Type B pancreatic cell (in vitro differentiated cells): ENCODE data around the gene EIF4ENIF1. TPM values are rescaled to one million over a fixed set of nuclear protein-coding genes. Genes with fewer than 3 reads are reported as not detected.

Experiments used
- DNase-seq: peaks from one replicate; pipeline ENCODE4 v3.0.0; 2021; ENCODE audit warnings: mixed read lengths; ENCODE audit not compliant: unreplicated experiment; ENCODE audit errors: extremely low spot score
- H3K27ac Mint-ChIP-seq: 2 replicates; pipeline ENCODE4 v1.8.0; 2021; ENCODE audit warnings: mild to moderate bottlenecking, mixed read lengths
- H3K27me3 Mint-ChIP-seq: 2 replicates; pipeline ENCODE4 v1.8.0; 2021; ENCODE audit warnings: mixed read lengths
- H3K36me3 Mint-ChIP-seq: 2 replicates; pipeline ENCODE4 v1.8.0; 2021; ENCODE audit warnings: mixed read lengths
- H3K4me1 Mint-ChIP-seq: one replicate; pipeline ENCODE4 v1.8.0; 2021; ENCODE audit warnings: mixed read lengths; ENCODE audit not compliant: unreplicated experiment
- H3K4me3 Mint-ChIP-seq: 2 replicates; pipeline ENCODE4 v1.8.0; 2021; ENCODE audit warnings: mild to moderate bottlenecking, mixed read lengths
- H3K9me3 Mint-ChIP-seq: 2 replicates; pipeline ENCODE4 v1.8.0; 2021; ENCODE audit warnings: mixed read lengths
- total RNA-seq: library from RNA; stranded (reverse); gene quantifications from 2 replicates; pipeline ENCODE4 v1.2.1, GENCODE V29; 2021; ENCODE audit warnings: low replicate concordance
- TF ChIP-seq, protein P1 (sequence below): fragments of 200-600 bp; sonication (generic); conservative IDR thresholded peaks from 2 replicates; pipeline ENCODE4 v1.5.0; 2021; ENCODE audit warnings: antibody characterized with exemption, mild to moderate bottlenecking

EIF4ENIF1 gene
- total RNA-seq, 1 donor from 2014 or later: 42.6 TPM

DNA sequence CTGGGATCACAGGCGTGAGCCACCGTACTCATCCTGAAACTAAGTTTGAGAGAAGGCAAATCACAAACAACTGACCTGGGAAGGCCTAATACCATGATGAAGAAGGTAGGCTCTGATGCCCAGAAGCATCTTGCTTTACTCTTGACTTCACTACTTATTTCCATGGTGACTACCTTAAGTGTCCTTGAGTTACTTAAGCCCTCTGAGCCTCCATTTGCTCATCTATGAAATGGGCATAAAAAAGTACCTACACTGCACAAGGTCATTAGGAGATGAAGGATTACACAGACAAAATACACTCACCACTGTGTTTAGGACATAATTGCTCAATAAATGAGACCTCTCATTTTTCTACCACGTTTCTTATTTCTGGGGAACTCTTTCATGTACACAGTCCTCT, 27.9 kb downstream of the EIF4ENIF1 start:
- Mint-ChIP-seq H3K4me1 (no peaks in the 10 kb centered on the region), H3K27ac (no peak overlapping the region), H3K4me3 (no peak overlapping the region), H3K27me3 (no peaks in the 10 kb centered on the region), H3K36me3 (peaks cover 32% of the 10 kb centered on the region), H3K9me3 (no peaks in the 10 kb centered on the region)
- no peak for DNase-seq
- TF ChIP-seq, protein P1, sequence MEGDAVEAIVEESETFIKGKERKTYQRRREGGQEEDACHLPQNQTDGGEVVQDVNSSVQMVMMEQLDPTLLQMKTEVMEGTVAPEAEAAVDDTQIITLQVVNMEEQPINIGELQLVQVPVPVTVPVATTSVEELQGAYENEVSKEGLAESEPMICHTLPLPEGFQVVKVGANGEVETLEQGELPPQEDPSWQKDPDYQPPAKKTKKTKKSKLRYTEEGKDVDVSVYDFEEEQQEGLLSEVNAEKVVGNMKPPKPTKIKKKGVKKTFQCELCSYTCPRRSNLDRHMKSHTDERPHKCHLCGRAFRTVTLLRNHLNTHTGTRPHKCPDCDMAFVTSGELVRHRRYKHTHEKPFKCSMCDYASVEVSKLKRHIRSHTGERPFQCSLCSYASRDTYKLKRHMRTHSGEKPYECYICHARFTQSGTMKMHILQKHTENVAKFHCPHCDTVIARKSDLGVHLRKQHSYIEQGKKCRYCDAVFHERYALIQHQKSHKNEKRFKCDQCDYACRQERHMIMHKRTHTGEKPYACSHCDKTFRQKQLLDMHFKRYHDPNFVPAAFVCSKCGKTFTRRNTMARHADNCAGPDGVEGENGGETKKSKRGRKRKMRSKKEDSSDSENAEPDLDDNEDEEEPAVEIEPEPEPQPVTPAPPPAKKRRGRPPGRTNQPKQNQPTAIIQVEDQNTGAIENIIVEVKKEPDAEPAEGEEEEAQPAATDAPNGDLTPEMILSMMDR: no peak

DNA sequence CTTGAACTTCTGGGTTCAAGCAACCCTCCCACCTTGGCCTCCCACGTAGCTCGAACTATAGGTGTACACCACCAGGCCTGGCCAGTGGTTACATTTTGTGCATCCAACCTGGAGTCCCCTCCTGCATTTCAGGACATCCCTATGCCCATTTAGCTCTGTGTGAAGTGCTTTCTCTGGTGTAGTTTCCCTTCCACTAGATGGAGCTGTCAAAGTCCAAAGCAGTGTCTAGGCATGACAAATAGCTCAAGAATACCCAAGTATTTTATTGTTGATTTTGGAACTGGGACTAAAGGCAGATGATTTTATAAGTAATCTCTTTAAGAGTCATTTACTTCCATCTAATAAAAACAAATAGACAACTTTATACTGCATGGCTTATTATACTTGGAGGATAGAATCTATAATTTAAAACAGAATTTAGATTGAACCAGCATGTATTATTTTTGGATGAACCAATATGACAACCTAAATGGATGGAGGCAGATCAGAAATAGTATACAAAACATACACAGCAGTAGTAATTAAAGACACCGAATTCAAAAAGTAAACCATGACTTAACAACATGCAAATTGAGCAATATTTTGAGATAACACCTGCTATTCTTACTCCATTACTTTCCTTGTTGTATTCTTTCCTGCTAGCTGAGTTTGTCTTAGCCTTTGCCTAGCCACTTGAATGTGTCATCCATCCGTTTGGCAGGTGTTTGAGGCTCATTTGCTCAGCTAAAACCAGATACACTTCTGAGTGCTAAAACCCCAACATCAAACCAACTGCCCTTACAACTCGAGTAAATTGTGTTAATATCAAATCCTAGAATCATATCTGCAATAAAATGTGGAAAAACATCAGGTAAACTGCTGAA, 37.7 kb downstream of the EIF4ENIF1 start:
- Mint-ChIP-seq H3K36me3 (peaks cover 10% of the 10 kb centered on the region), H3K9me3 (no peaks in the 10 kb centered on the region), H3K4me3 (no peak overlapping the region), H3K27ac (peak overlapping the region; percentile 70), H3K27me3 (no peaks in the 10 kb centered on the region), H3K4me1 (no peaks in the 10 kb centered on the region)
- no peak for DNase-seq
- TF ChIP-seq, protein P1: peak; percentile 59

DNA sequence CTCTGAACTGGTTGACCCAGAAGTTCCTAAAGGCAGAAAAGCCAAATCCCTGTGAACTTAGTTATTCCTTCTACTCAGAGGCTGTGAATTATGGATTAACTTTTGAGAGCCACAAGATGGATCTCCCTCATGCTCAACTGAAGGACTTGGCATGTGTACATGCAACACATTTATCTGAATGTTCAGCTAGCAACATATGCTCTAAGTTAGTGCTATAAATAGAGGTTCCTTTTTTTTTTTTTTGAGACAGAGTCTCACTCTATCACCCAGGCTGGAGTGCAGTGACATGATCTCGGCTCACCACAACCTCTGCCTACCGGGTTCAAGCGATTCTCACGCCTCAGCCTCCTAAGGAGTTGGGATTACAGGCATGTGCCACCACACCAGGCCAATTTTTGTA, 40.1 kb downstream of the EIF4ENIF1 start:
- H3K36me3 Mint-ChIP-seq: peaks cover 10% of the 10 kb centered on the region
- TF ChIP-seq, protein P1: no peak

DNA sequence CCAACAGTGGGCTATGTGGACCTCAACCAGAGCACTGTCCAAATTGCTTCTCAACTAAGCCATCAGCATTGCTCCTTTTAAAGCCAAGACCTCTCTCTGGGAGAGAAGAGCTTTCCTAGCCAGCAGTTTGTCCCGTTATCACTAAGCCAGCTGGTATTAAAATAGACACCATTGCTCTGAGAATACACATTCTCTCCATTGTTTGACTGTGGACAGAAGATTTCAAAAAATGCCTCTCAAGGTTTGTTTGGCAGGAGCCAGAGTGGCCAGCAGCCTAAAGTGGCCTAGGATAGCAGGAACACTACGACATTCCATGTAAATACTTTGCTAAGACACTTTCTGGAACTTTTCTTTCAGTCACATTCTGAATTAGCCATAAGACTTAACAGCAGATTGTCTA, 41.3 kb downstream of the EIF4ENIF1 start:
- Mint-ChIP-seq H3K9me3 (no peaks in the 10 kb centered on the region), H3K27me3 (no peaks in the 10 kb centered on the region), H3K4me1 (no peaks in the 10 kb centered on the region), H3K36me3 (peaks cover 15% of the 10 kb centered on the region), H3K27ac (no peak overlapping the region), H3K4me3 (no peak overlapping the region)
- no peak for DNase-seq
- TF ChIP-seq, protein P1: no peak

More for the DNA sequence above, 40.1 kb downstream of the EIF4ENIF1 start:
- no peak overlapping the region for H3K27ac Mint-ChIP-seq
- H3K9me3 Mint-ChIP-seq: no peaks in the 10 kb centered on the region
- no peaks in the 10 kb centered on the region for H3K4me1 Mint-ChIP-seq
- H3K4me3 Mint-ChIP-seq: no peak overlapping the region
- no peaks in the 10 kb centered on the region for H3K27me3 Mint-ChIP-seq
- DNase-seq: no peak

DNA sequence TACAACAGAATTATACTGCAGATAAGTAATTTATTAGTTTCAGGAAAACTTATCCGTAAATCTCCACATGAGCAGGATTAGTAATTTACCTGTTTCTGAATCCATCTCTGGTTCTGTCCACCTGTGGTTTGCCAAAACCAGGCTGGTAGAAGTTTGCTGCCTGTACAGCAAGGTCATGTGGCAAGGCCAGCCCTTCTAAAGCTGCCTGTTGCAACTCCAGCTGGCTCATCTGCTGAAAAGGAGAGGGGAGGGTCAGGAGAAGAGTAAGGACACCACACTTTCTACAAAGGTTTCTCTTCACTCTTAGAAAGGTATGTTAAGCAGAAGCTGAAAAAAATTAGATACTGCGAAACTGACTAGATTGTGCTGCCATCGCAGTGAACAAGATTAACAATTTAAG, 42.3 kb downstream of the EIF4ENIF1 start:
- Mint-ChIP-seq H3K4me3 (no peak overlapping the region), H3K4me1 (no peaks in the 10 kb centered on the region), H3K36me3 (peaks cover 21% of the 10 kb centered on the region)

More for the DNA sequence above, 42.3 kb downstream of the EIF4ENIF1 start:
- no peak for DNase-seq
- H3K9me3 Mint-ChIP-seq: no peaks in the 10 kb centered on the region
- TF ChIP-seq, protein P1: no peak
- H3K27ac Mint-ChIP-seq: no peak overlapping the region
- no peaks in the 10 kb centered on the region for H3K27me3 Mint-ChIP-seq
